Spleen (tissue), 11 donors: ENCODE results near the gene MUSTN1. TPM values are rescaled to one million over a fixed set of nuclear protein-coding genes. Genes with fewer than 3 reads are reported as not detected.

Experiments used
- DNase-seq: peaks from one replicate; pipeline ENCODE4 v3.0.0-alpha.2; 2020
- H3K27ac ChIP-seq, 8 donors: fragments of 200-600 bp; sonication (generic) in 7 of 8; 1 replicate in 4 of 8; 2 replicates in 4 of 8; pipeline versions ENCODE4 v1.5.0 to v1.8.0; 2016 to 2021; ENCODE audit warnings: inconsistent platforms in 4 of 8, mild to moderate bottlenecking in 4 of 8, moderate library complexity in 1 of 8
- H3K27me3 ChIP-seq, 7 donors: fragments of 200-600 bp; sonication (generic) in 6 of 7; replicated peaks in 1 of 7; 1 replicate in 4 of 7; 2 replicates in 3 of 7; pipeline versions ENCODE4 v1.5.0 to v1.8.0; 2016 to 2021; ENCODE audit warnings: inconsistent platforms in 3 of 7, mild to moderate bottlenecking in 1 of 7
- H3K36me3 ChIP-seq, 6 donors: fragments of 200-600 bp; sonication (generic) in 5 of 6; 1 replicate in 4 of 6; 2 replicates in 2 of 6; pipeline versions ENCODE4 v1.5.0 to v1.8.0; 2016 to 2021; ENCODE audit warnings: inconsistent platforms in 2 of 6
- H3K4me1 ChIP-seq, 6 donors: fragments of 200-600 bp; sonication (generic) in 5 of 6; 1 replicate in 3 of 6; 2 replicates in 3 of 6; pipeline versions ENCODE4 v1.5.0 to v1.8.0; 2016 to 2021; ENCODE audit warnings: inconsistent platforms in 3 of 6
- H3K4me3 ChIP-seq, 8 donors: fragments of 200-600 bp; sonication (generic) in 7 of 8; 1 replicate in 4 of 8; 2 replicates in 4 of 8; pipeline versions ENCODE4 v1.5.0 to v1.8.0; 2016 to 2021; ENCODE audit warnings: inconsistent platforms in 4 of 8, mild to moderate bottlenecking in 4 of 8, moderate library complexity in 2 of 8
- H3K9me3 ChIP-seq, 8 donors: fragments of 200-600 bp; sonication (generic) in 7 of 8; 1 replicate in 4 of 8; 2 replicates in 4 of 8; pipeline versions ENCODE4 v1.5.0 to v1.8.0; 2016 to 2021; ENCODE audit warnings: inconsistent platforms in 4 of 8
- POLR2A ChIP-seq, 3 donors: fragments of 450-650 bp; IDR thresholded peaks; one replicate each; pipeline ENCODE4 v1.5.1; 2017; ENCODE audit warnings: antibody characterized with exemption in 3 of 3, mild to moderate bottlenecking in 1 of 3
- POLR2AphosphoS5 ChIP-seq, 3 donors: sonication (generic); formaldehyde crosslinking; IDR thresholded peaks; one replicate each; pipeline ENCODE4 v1.5.1; 2017; ENCODE audit warnings: antibody characterized with exemption in 3 of 3
- WGBS, 5 donors: extraction: QIAGEN DNeasy Blood & Tissue Kit in 3 of 5; methylation state at CpG; one replicate each; pipeline versions ENCODE4 v1.1.5 to v1.1.7; 2013 to 2018; 5-methylcytosine and 5-hydroxymethylcytosine counted together
- intact Hi-C: fragments of 100-400 bp; cut with DNase I; formaldehyde crosslinking; loops from one replicate; pipeline ENCODE4 v1.15.0; 2023; ENCODE audit warnings: low total_unique reads
- polyA plus RNA-seq, 3 donors: library from polyadenylated mRNA; stranded (reverse); fragments of 200-250 nt; gene quantifications; one replicate each; pipeline ENCODE4 v1.2.1, GENCODE V29; 2013
- total RNA-seq, 7 donors: library from RNA; depleted of rRNA in 3 of 7; stranded (reverse); fragments of >200 nt in 3 of 7; fragmentation: NEBNext Ultra II Directional in 4 of 7; extraction: Animal tissue kit (Norgen Biotek cat#: 25700) in 4 of 7; gene quantifications; one replicate each; pipeline versions ENCODE4 v1.1.0 to v1.2.1, GENCODE V29; 2016 to 2021
- TF ChIP-seq, protein P1 (sequence below), 11 experiments: fragments of 200-600 bp in 7 of 11; fragments of 450-650 bp in 4 of 11; sonication (generic) in 4 of 11; IDR thresholded peaks in 8 of 11; conservative IDR thresholded peaks in 3 of 11; 1 replicate in 7 of 11; 2 replicates in 4 of 11; pipeline versions ENCODE4 v1.4.0 to v1.8.0; 2016 to 2021; ENCODE audit warnings: antibody characterized with exemption in 11 of 11, inconsistent platforms in 4 of 11, mild to moderate bottlenecking in 1 of 11
- donor health status: healthy with polysubstance abuse.
- donor health status: DM: no; HTN: no; CAD: no; lungs with moderate emphysema.
- donor health status: DM: no; HTN: no; CAD: no.
- donor health status: Bipolar disorder and iron deficiency.
- donor health status: healthy.
- donor health status: DM: no; HTN: no; CAD: no.
- donor health status: DM: yes; HTN: yes; CAD: no.

The MUSTN1 gene
- total and polyA plus RNA-seq, 10 donors, result 2.5 to 17.8 (median 5.4) TPM; not detected in 2

DNA sequence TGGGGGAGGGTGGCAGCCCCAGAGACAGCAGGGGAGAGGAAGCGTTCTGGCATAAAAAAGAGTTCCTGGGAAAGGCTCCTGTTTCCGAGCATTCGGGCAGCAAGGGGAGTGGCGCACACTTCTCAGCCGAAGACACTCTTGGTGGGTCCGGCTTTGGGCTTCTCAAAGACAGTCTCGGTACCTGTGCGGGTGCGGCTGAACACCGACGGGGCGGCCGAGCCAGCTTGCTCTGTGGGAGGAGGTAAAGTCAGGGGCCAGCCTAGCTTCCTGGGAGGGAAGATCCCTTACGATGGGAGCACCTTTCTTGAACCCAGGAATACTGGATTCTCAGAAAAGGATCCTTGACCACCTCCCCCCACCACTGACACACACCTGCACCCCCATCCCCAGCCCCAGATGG, 1.6 kb downstream of the MUSTN1 start:
- no peak overlapping the region for H3K4me3 ChIP-seq
- intact Hi-C loops, result no loop called here
- no peaks in the 10 kb centered on the region for H3K9me3 ChIP-seq
- peaks cover 0 to 6% (median 0%) of the 10 kb centered on the region in 6 donors for H3K4me1 ChIP-seq
- no peak for TF ChIP-seq POLR2AphosphoS5 (IDR thresholded peaks at IDR 0.05)
- no peak for TF ChIP-seq POLR2A (IDR thresholded peaks at IDR 0.05)
- TF ChIP-seq, protein P1, sequence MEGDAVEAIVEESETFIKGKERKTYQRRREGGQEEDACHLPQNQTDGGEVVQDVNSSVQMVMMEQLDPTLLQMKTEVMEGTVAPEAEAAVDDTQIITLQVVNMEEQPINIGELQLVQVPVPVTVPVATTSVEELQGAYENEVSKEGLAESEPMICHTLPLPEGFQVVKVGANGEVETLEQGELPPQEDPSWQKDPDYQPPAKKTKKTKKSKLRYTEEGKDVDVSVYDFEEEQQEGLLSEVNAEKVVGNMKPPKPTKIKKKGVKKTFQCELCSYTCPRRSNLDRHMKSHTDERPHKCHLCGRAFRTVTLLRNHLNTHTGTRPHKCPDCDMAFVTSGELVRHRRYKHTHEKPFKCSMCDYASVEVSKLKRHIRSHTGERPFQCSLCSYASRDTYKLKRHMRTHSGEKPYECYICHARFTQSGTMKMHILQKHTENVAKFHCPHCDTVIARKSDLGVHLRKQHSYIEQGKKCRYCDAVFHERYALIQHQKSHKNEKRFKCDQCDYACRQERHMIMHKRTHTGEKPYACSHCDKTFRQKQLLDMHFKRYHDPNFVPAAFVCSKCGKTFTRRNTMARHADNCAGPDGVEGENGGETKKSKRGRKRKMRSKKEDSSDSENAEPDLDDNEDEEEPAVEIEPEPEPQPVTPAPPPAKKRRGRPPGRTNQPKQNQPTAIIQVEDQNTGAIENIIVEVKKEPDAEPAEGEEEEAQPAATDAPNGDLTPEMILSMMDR (IDR thresholded peaks at IDR 0.05 in 8 of 11, conservative IDR thresholded peaks at IDR 0.05 in 3 of 11), result no peak
- no peaks in the 10 kb centered on the region for H3K27me3 ChIP-seq
- WGBS, 5 donors, result 91 to 99% (median 96%) methylated on average over 7 to 14 of the region's 14 CpGs
- no peak overlapping the region for H3K27ac ChIP-seq
- peak; percentile 64 for DNase-seq
- peaks cover 0 to 76% (median 16%) of the 10 kb centered on the region in 6 donors for H3K36me3 ChIP-seq

DNA sequence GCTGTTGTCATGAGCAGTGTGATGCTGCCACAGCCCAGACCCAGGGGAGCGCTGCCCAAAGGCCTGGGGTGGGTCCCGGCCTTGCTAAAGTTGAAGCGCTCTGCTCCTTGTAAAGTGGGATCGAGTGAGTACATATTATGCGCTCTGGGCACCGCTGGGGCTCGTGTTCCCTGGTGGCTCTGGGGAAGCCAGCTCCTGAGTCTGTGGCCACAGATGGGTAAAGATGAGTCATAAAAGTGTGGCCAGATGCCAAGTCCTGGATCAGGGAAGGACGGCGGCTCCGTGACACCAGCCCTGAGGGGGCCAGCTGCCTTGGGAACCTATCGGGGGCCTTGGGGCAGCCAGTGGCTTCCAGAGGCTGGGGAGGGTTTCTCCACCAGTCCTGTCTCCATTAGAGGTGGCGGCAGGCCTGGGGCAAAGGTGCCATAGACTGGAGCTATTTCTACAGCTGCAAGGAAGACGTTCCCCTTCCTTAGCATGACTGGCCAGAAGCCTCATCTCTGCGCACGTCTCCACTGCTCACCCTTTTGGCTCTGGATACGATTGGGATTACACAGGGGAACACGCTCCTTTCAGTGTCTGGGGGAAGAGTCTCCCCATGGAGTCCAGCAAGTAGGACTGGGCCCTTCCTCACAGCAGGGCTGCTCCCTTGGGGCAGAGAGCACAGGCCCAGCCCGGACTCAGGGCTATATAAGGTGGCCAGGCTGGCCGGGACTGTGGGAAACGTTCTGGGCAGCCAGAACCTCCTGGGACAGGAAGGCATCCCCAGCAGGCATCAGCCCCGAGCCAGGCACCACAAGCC, 3.1 kb downstream of the MUSTN1 start:
- Histone ChIP-seq H3K27me3 (no peaks in the 10 kb centered on the region), H3K4me1 (no peaks in the 10 kb centered on the region), H3K27ac (no peak overlapping the region), H3K9me3 (no peaks in the 10 kb centered on the region), H3K36me3 (peaks cover 0 to 69% (median 13%) of the 10 kb centered on the region in 6 donors), H3K4me3 (no peak overlapping the region)
- WGBS, 5 donors, result 59 to 70% (median 69%) methylated on average over 14 to 21 of the region's 21 CpGs
- TF ChIP-seq POLR2A (IDR thresholded peaks at IDR 0.05) (no peak), POLR2AphosphoS5 (IDR thresholded peaks at IDR 0.05) (no peak)
- TF ChIP-seq, protein P1 (IDR thresholded peaks at IDR 0.05 in 8 of 11, conservative IDR thresholded peaks at IDR 0.05 in 3 of 11), result no peak
- intact Hi-C loops, result no loop called here
- peak; percentile 62 for DNase-seq

DNA sequence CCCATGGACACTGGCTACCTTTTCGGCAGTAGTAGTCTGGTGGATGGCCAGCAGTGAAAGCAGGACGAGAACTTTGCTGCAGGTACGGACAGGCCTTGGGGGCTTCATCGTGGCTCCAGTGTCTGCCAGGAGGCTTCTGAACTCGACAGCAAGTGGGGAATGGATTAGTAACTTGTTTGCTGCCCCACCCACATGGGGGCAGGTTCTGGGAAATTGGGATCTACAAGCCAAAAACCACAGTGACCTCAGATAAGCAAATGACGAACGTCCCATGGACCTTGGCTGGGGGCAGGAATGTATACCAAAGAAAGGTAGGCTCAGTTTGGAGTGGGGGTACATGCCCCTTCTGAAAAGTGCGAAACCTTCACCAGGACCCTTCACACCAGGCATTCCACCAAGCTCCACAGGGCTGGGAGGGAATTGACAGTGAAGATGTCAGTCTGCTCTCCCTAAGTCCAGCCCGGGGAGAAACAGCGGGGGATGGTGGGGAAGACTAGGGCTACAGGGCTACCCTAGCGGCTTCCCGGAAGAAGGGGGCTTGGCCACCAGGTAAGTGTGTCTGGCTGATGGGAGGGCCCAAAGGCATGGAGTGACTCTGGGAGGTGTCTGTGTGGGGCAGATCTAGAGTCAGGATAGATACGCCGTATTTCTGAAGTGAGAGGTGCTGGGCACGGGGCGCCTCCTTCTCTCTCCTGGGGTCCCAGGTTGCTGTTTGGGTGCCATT, 4.1 kb downstream of the MUSTN1 start, which contains the start of gene ITIH4:
Gene ITIH4, minus strand, starts transcription at position 138 of the 724 bp plus-strand sequence. Its CDS starts 30 bp downstream, at position 108.
- WGBS, 5 donors, result 83 to 88% (median 86%) methylated on average over 14 to 16 of the region's 16 CpGs
- H3K9me3 ChIP-seq, result no peaks in the 10 kb centered on the region
- H3K27ac ChIP-seq, result no peak within 1 kb of the TSS
- no peak within 1 kb of the TSS for H3K4me3 ChIP-seq
- no peaks in the 10 kb centered on the region for H3K4me1 ChIP-seq
- intact Hi-C loops, result no loop called here
- TF ChIP-seq POLR2A (IDR thresholded peaks at IDR 0.05) (no peak), POLR2AphosphoS5 (IDR thresholded peaks at IDR 0.05) (no peak)
- TF ChIP-seq, protein P1 (IDR thresholded peaks at IDR 0.05 in 8 of 11, conservative IDR thresholded peaks at IDR 0.05 in 3 of 11), result no peak
- DNase-seq, result no peak
- no peaks in the 10 kb centered on the region for H3K27me3 ChIP-seq
- peaks cover 0 to 69% (median 6%) of the 10 kb centered on the region in 6 donors for H3K36me3 ChIP-seq
